ENCODE measurements around the gene DCANP1.

DCANP1 gene

GRCh38 chr5:135440916-135441315, 6.2 kb downstream of the DCANP1 start:
- H2AFZ ChIP-seq (ENCODE audit: low read length), result 0 out of 2 replicates have a peak overlapping the region, but pooled peaks have one; percentile 10
- H3K27me3 ChIP-seq (ENCODE audit: insufficient read depth, low read length, poor library complexity, severe bottlenecking), result no peaks in the 10 kb centered on the region
- no peaks in the 10 kb centered on the region for H3F3A ChIP-seq (ENCODE audit: low read depth)
- no peaks in the 10 kb centered on the region for H3K36me3 ChIP-seq (ENCODE audit: insufficient read depth, low read length)
- no peak overlapping the region for H3K4me3 ChIP-seq (ENCODE audit: low read length, poor library complexity, severe bottlenecking)
- H4K20me1 ChIP-seq (ENCODE audit: insufficient read depth, low read length, poor library complexity, severe bottlenecking), result no peaks in the 10 kb centered on the region
- H3K79me2 ChIP-seq (ENCODE audit: insufficient read depth, low read length), result no peaks in the 10 kb centered on the region
- H3K4me1 ChIP-seq (ENCODE audit: insufficient read depth, low read length, poor library complexity, severe bottlenecking), result peaks cover 32% of the 10 kb centered on the region
- no peaks in the 10 kb centered on the region for H3K9me2 ChIP-seq (replicated peaks; ENCODE audit: low read depth, low read length)
- H3K4me2 ChIP-seq (ENCODE audit: low read depth, low read length, poor library complexity, severe bottlenecking), result peak overlapping the region; percentile 7
- TF ChIP-seq CTCF (conservative IDR thresholded peaks at IDR 0.05; ENCODE audit: low read length) (no peak), EZH2phosphoT487 (IDR thresholded peaks at IDR 0.05; ENCODE audit: borderline replicate concordance) (no peak)
- no peaks in the 10 kb centered on the region for H3K9me3 ChIP-seq (ENCODE audit: insufficient read depth, low read depth, low read length)
- no peak overlapping the region for H3K9ac ChIP-seq (ENCODE audit: low read depth, low read length, poor library complexity, severe bottlenecking)

GRCh38 chr5:135439231-135440205, 7.6 kb downstream of the DCANP1 start:
- Histone ChIP-seq H3K9me3 (ENCODE audit: insufficient read depth, low read depth, low read length) (no peaks in the 10 kb centered on the region), H3K9me2 (replicated peaks; ENCODE audit: low read depth, low read length) (no peaks in the 10 kb centered on the region), H3K27me3 (ENCODE audit: insufficient read depth, low read length, poor library complexity, severe bottlenecking) (no peaks in the 10 kb centered on the region), H4K20me1 (ENCODE audit: insufficient read depth, low read length, poor library complexity, severe bottlenecking) (no peaks in the 10 kb centered on the region), H3K79me2 (ENCODE audit: insufficient read depth, low read length) (no peaks in the 10 kb centered on the region), H3F3A (ENCODE audit: low read depth) (no peaks in the 10 kb centered on the region), H2AFZ (ENCODE audit: low read length) (no peak overlapping the region), H3K4me2 (ENCODE audit: low read depth, low read length, poor library complexity, severe bottlenecking) (no peak overlapping the region), H3K9ac (ENCODE audit: low read depth, low read length, poor library complexity, severe bottlenecking) (no peak overlapping the region), H3K4me1 (ENCODE audit: insufficient read depth, low read length, poor library complexity, severe bottlenecking) (peaks cover 32% of the 10 kb centered on the region), H3K4me3 (ENCODE audit: low read length, poor library complexity, severe bottlenecking) (no peak overlapping the region), H3K36me3 (ENCODE audit: insufficient read depth, low read length) (no peaks in the 10 kb centered on the region)
- no peak for TF ChIP-seq EZH2phosphoT487 (IDR thresholded peaks at IDR 0.05; ENCODE audit: borderline replicate concordance)
- no peak for TF ChIP-seq CTCF (conservative IDR thresholded peaks at IDR 0.05; ENCODE audit: low read length)

GRCh38 chr5:135438636-135439221, 8.4 kb downstream of the DCANP1 start:
- Histone ChIP-seq H3K27me3 (ENCODE audit: insufficient read depth, low read length, poor library complexity, severe bottlenecking) (no peaks in the 10 kb centered on the region), H3K4me3 (ENCODE audit: low read length, poor library complexity, severe bottlenecking) (no peak overlapping the region), H3K79me2 (ENCODE audit: insufficient read depth, low read length) (no peaks in the 10 kb centered on the region), H3K9me3 (ENCODE audit: insufficient read depth, low read depth, low read length) (no peaks in the 10 kb centered on the region), H3K9me2 (replicated peaks; ENCODE audit: low read depth, low read length) (no peaks in the 10 kb centered on the region), H3K4me2 (ENCODE audit: low read depth, low read length, poor library complexity, severe bottlenecking) (no peak overlapping the region), H2AFZ (ENCODE audit: low read length) (no peak overlapping the region), H3K9ac (ENCODE audit: low read depth, low read length, poor library complexity, severe bottlenecking) (no peak overlapping the region), H4K20me1 (ENCODE audit: insufficient read depth, low read length, poor library complexity, severe bottlenecking) (no peaks in the 10 kb centered on the region), H3K4me1 (ENCODE audit: insufficient read depth, low read length, poor library complexity, severe bottlenecking) (peaks cover 39% of the 10 kb centered on the region), H3F3A (ENCODE audit: low read depth) (no peaks in the 10 kb centered on the region), H3K36me3 (ENCODE audit: insufficient read depth, low read length) (no peaks in the 10 kb centered on the region)
- no peak for TF ChIP-seq EZH2phosphoT487 (IDR thresholded peaks at IDR 0.05; ENCODE audit: borderline replicate concordance)
- TF ChIP-seq CTCF (conservative IDR thresholded peaks at IDR 0.05; ENCODE audit: low read length), result no peak

Measured in Loucy (cell line).